ENCODE measurements around the gene PFKL. TPM values are rescaled to one million over a fixed set of nuclear protein-coding genes. Genes with fewer than 3 reads are reported as not detected.

PFKL gene
- total RNA-seq, 1 experiment from 2014 or later: 150 TPM

GRCh38 chr21:44363278-44363677, 63.4 kb downstream of the PFKL start:
- intact Hi-C loops (cut with micrococcal nuclease): no loop called here
- H3K79me2 ChIP-seq (ENCODE audit: insufficient read depth, low read length): no peaks in the 10 kb centered on the region
- no peak overlapping the region for H3K9ac ChIP-seq (ENCODE audit: low read length)
- ChIA-PET CTCF (no interaction called here), POLR2A (no interaction called here), RAD21 (ENCODE audit: low non-redundant PET in 1 of 2, low total read pairs in 2 of 2, uncharacterized antibody in 2 of 2, unreplicated experiment in 2 of 2) (no interaction called here)
- no peak for TF ChIP-seq MAX (IDR thresholded peaks at IDR 0.05)
- no peak for TF ChIP-seq JUND (IDR thresholded peaks at IDR 0.05)
- no peak for TF ChIP-seq REST (IDR thresholded peaks at IDR 0.05; ENCODE audit: low read depth)
- TF ChIP-seq SIN3A (IDR thresholded peaks at IDR 0.05; ENCODE audit: low read depth): no peak
- no peak for TF ChIP-seq ATF3 (IDR thresholded peaks at IDR 0.05)
- TF ChIP-seq EZH2phosphoT487 (IDR thresholded peaks at IDR 0.05; ENCODE audit: borderline replicate concordance): no peak
- H3K9me2 ChIP-seq (ENCODE audit: insufficient read depth): no peaks in the 10 kb centered on the region
- H3K4me2 ChIP-seq (ENCODE audit: low read length): no peak overlapping the region
- no TSS peak for BruUV-seq (replicated peaks)
- H3K4me3 ChIP-seq (replicated peaks in 1 of 2; ENCODE audit: low read depth in 1 of 2, low read length in 2 of 2): no peak overlapping the region
- no peaks in the 10 kb centered on the region for H3K4me1 ChIP-seq (ENCODE audit: control insufficient read depth in 1 of 2, insufficient read depth in 2 of 2, low read length in 2 of 2)
- DNase-seq (ENCODE audit: low read depth, low spot score) (no peak), ATAC-seq (no peak)
- no peaks in the 10 kb centered on the region for H3K27me3 ChIP-seq (ENCODE audit: insufficient read depth, low read length)
- H3K27ac ChIP-seq (ENCODE audit: low read depth, low read length): no peak overlapping the region
- no peak overlapping the region for H2AFZ ChIP-seq (ENCODE audit: low read depth, low read length, poor library complexity, severe bottlenecking)
- H3K9me3 ChIP-seq (ENCODE audit: control insufficient read depth in 1 of 2, insufficient read depth in 1 of 2, low read depth in 1 of 2, low read length in 2 of 2): no peaks in the 10 kb centered on the region; a peak in 1 of 4 replicates
- no peaks in the 10 kb centered on the region for H4K20me1 ChIP-seq (ENCODE audit: insufficient read depth)
- no peaks in the 10 kb centered on the region for H3K36me3 ChIP-seq (ENCODE audit: control insufficient read depth in 1 of 2, insufficient read depth in 2 of 2, low read length in 2 of 2)

Measured in HCT116 (cell line).